22Rv1 (cell line): Measurements from ENCODE around the gene CNTN4.

ENCODE experiments used
- H3K27ac ChIP-seq: fragments of 450-650 bp; 2 replicates; pipeline ENCODE4 v1.5.1; 2017
- ZFX ChIP-seq: fragments of 450-650 bp; IDR thresholded peaks from 2 replicates; pipeline ENCODE4 v1.6.1; 2017; ENCODE audit warnings: antibody characterized with exemption, borderline replicate concordance
- TF ChIP-seq, protein P1 (sequence below): fragments of 450-650 bp; IDR thresholded peaks from 2 replicates; pipeline ENCODE4 v1.5.1; 2017; ENCODE audit warnings: mild to moderate bottlenecking

The CNTN4 gene

DNA sequence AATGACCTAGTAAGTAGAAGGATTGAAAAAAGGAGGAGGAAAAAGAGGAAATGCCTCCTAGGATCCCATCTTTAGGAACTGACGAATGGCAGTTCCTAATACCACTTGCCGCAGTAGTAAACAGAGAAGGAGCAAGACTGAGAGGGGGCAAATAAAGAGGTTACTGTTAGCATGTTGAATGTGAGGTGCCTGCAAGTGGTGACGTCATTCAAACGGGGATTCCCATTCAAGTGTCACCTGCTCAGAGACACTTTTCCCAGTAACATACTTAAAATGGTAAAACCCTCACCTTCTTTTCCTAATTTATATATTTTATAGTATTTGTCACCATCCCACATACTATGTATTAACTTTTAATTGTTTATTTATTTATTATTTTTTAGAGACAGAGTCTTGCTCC is 832.6 kb downstream of the CNTN4 start:
- TF ChIP-seq, protein P1, sequence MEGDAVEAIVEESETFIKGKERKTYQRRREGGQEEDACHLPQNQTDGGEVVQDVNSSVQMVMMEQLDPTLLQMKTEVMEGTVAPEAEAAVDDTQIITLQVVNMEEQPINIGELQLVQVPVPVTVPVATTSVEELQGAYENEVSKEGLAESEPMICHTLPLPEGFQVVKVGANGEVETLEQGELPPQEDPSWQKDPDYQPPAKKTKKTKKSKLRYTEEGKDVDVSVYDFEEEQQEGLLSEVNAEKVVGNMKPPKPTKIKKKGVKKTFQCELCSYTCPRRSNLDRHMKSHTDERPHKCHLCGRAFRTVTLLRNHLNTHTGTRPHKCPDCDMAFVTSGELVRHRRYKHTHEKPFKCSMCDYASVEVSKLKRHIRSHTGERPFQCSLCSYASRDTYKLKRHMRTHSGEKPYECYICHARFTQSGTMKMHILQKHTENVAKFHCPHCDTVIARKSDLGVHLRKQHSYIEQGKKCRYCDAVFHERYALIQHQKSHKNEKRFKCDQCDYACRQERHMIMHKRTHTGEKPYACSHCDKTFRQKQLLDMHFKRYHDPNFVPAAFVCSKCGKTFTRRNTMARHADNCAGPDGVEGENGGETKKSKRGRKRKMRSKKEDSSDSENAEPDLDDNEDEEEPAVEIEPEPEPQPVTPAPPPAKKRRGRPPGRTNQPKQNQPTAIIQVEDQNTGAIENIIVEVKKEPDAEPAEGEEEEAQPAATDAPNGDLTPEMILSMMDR, result no peak
- no peak for TF ChIP-seq ZFX
- H3K27ac ChIP-seq, result no peak overlapping the region

DNA sequence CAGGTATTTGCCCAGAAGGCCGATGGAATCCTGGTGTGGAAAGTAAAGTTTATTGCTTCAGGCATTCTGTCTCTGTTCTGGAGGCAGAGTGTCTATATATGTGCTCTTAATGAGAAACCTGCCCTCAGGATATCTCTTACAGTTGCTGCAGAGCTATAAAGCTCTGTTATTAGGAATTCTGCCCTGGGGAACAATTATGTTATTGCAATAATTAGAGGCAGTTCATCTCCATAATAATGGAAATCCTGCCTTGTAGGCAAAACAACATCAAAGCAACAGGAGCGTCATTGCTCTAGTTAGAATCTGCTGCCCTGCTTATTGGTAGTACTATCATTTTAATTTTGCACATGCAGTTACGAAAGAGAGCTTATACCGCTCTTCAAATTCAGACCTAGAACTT is 835.9 kb downstream of the CNTN4 start:
- H3K27ac ChIP-seq, result no peak overlapping the region
- TF ChIP-seq ZFX, result no peak

DNA sequence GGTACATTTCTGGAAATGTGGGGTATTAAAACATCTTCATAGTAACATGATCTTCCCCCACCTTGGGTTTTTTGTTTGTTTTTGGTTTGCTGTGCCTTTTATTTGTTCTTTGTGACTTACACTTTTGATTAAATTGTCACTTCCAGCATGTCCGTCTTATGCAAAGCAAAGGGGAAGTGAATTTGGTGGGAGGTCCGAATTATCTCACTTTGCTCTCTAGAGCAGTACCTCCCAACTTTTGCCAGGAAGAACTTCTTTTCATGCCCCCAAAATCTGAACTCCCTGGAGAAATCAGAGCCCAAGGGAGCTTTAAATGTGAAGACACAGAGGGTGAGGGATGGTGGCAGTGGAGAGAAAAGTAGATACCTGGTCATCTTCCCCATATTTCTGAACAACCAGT is 838.4 kb downstream of the CNTN4 start:
- no peak for TF ChIP-seq ZFX
- TF ChIP-seq, protein P1, result no peak

DNA sequence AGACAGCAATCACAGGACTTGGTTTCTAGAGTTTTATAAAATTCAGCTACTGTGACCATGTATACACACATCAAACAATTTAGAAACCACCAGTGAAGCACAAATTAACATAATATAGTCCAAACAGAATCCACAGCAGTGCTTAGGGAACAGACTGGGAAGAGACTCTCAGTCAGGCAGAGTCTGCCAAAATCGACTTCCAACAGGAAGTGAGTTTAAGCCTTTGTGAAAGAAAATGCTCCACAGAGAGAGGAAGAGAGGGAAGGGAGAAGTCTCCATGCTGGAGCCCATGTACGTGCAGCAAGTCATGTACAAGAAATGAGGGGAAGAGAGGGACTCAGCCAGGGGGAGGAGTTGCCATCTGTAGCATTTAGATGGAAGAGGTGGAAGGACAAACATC is 838.9 kb downstream of the CNTN4 start:
- TF ChIP-seq, protein P1, result no peak
- TF ChIP-seq ZFX, result no peak
- no peak overlapping the region for H3K27ac ChIP-seq

More for the DNA sequence above, 838.4 kb downstream of the CNTN4 start:
- H3K27ac ChIP-seq, result no peak overlapping the region

DNA sequence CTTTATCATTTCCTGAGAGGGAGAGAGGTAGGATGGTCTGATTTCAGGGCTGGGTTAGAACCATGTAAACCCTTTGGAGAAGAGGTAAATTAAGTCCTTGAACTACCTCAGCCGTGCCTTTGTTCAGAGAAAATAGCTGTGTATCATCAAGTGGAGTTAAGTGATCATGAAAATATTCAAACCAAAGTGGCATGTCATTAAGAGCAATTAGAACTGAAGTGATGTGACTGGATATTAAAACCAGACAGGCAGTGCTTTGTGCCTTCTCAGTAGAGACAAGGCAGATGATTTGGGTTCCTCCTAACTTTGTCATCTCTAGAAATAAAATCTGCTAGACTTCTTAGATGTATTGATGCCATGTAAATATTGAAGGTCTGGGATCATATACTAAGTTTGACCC is 840.0 kb downstream of the CNTN4 start:
- TF ChIP-seq, protein P1, result no peak
- no peak for TF ChIP-seq ZFX

DNA sequence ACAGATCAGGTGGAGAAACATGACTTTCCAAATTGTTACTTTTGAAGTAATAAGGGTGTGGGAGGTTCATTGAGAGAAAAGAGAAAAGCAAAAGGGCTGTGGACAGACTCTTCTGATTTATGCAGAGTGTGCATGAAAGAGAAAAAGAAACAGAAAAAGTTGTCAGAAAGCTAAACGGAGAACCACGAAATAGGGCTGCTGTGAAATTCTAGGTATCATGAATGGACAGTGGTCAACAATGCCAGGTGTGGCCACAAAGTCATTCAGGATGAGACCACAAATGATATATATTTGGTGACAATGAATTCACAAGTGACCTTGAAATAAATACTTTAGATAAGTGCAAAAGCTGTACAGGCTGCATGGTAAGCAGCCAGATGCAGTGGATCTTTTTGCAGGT is 841.4 kb downstream of the CNTN4 start:
- TF ChIP-seq ZFX, result no peak
- TF ChIP-seq, protein P1, result no peak

More for the DNA sequence above, 840.0 kb downstream of the CNTN4 start:
- no peak overlapping the region for H3K27ac ChIP-seq

DNA sequence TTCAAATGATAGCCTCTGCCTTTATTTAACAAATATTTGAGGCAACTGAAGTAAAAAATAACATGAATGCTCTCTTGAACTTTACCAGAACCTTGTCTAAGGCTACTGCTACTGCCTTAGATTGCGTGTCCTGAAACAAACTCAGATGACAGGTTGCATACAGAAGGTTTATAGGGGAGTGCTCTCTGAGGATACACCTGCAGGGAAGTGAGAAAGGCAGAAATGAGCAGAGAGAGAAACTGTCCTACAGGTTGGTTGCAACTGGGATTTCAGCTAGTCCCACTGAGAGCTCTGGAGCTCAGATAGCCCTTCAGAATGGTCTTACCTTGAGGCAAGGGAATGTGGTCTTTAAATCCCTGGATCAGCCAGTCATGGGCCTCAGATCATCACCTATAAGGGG is 846.0 kb downstream of the CNTN4 start:
- no peak overlapping the region for H3K27ac ChIP-seq

More for the DNA sequence above, 841.4 kb downstream of the CNTN4 start:
- no peak overlapping the region for H3K27ac ChIP-seq

More for the DNA sequence above, 846.0 kb downstream of the CNTN4 start:
- no peak for TF ChIP-seq ZFX
- TF ChIP-seq, protein P1, result no peak
